HepG2 (cell line): Measurements from ENCODE around the gene CTSW. TPM values are rescaled to one million over a fixed set of nuclear protein-coding genes. Genes with fewer than 3 reads are reported as not detected.

Experiments used
- ATF7-NPFF ChIP-seq: sonication (generic); formaldehyde crosslinking; IDR thresholded peaks from 2 replicates; pipeline ENCODE4 v1.8.1; 2023; ENCODE audit warnings: mild to moderate bottlenecking, low read depth, missing genetic modification reagents, moderate library complexity
- IRF9 ChIP-seq: sonication (generic); formaldehyde crosslinking; IDR thresholded peaks from 2 replicates; pipeline ENCODE4 v1.8.0; 2022; ENCODE audit warnings: missing genetic modification reagents, mild to moderate bottlenecking, borderline replicate concordance
- MIER3 ChIP-seq: IDR thresholded peaks from 2 replicates; pipeline ENCODE4 v1.6.1; 2016; ENCODE audit warnings: missing compliant biosample characterization, borderline replicate concordance
- MTA3 ChIP-seq: sonication (generic); formaldehyde crosslinking; IDR thresholded peaks from 2 replicates; pipeline ENCODE4 v1.4.0; 2020; ENCODE audit warnings: missing genetic modification reagents
- MXD3 ChIP-seq: IDR thresholded peaks from 2 replicates; pipeline ENCODE4 v1.6.1; 2016; ENCODE audit warnings: mild to moderate bottlenecking, missing biosample characterization, missing genetic modification reagents
- NCOA1 ChIP-seq: sonication (generic); formaldehyde crosslinking; IDR thresholded peaks from 2 replicates; pipeline ENCODE4 v1.9.0; 2021; ENCODE audit warnings: missing genetic modification reagents
- NCOA5 ChIP-seq: sonication (generic); formaldehyde crosslinking; IDR thresholded peaks from 2 replicates; pipeline ENCODE4 v1.4.0; 2020; ENCODE audit warnings: missing genetic modification reagents
- NFIB ChIP-seq: sonication (generic); formaldehyde crosslinking; IDR thresholded peaks from 2 replicates; pipeline ENCODE4 v1.9.0; 2021; ENCODE audit warnings: missing genetic modification reagents, mild to moderate bottlenecking, borderline replicate concordance
- PRPF4 ChIP-seq: fragments of 200-400 bp; formaldehyde crosslinking; IDR thresholded peaks from 2 replicates; pipeline ENCODE4 v1.6.1; 2016; ENCODE audit warnings: low read length, low read depth; ENCODE audit not compliant: poor library complexity, severe bottlenecking
- RNF219 ChIP-seq: sonication (generic); formaldehyde crosslinking; IDR thresholded peaks from 2 replicates; pipeline ENCODE4 v1.5.0; 2020; ENCODE audit warnings: mild to moderate bottlenecking, missing genetic modification reagents
- SSRP1 ChIP-seq: IDR thresholded peaks from 2 replicates; pipeline ENCODE4 v1.6.1; 2016; ENCODE audit warnings: control low read depth
- TSC22D2 ChIP-seq: sonication (generic); formaldehyde crosslinking; IDR thresholded peaks from 2 replicates; pipeline ENCODE4 v1.5.1; 2020; ENCODE audit warnings: missing genetic modification reagents, mild to moderate bottlenecking, borderline replicate concordance
- ZBTB2 ChIP-seq: sonication (generic); formaldehyde crosslinking; IDR thresholded peaks from 2 replicates; pipeline ENCODE4 v1.8.0; 2022; ENCODE audit warnings: low read depth, missing genetic modification reagents
- ZBTB42 ChIP-seq: sonication (generic); formaldehyde crosslinking; IDR thresholded peaks from 2 replicates; pipeline ENCODE4 v1.5.0; 2020; ENCODE audit warnings: mild to moderate bottlenecking, missing genetic modification reagents
- ZMAT5 ChIP-seq: sonication (generic); formaldehyde crosslinking; IDR thresholded peaks from 2 replicates; pipeline ENCODE4 v1.5.0; 2020; ENCODE audit warnings: mild to moderate bottlenecking, low read depth, missing genetic modification reagents, borderline replicate concordance
- ZMYM2 ChIP-seq: sonication (generic); formaldehyde crosslinking; IDR thresholded peaks from 2 replicates; pipeline ENCODE4 v1.8.0; 2022; ENCODE audit warnings: mild to moderate bottlenecking, missing genetic modification reagents
- ZMYM3 ChIP-seq: sonication (generic); formaldehyde crosslinking; IDR thresholded peaks from 2 replicates; pipeline ENCODE4 v1.5.1; 2020; ENCODE audit warnings: mild to moderate bottlenecking, missing genetic modification reagents
- ZNF280D ChIP-seq: sonication (generic); formaldehyde crosslinking; IDR thresholded peaks from 2 replicates; pipeline ENCODE4 v1.5.1; 2020; ENCODE audit warnings: mild to moderate bottlenecking, missing genetic modification reagents
- ZNF329 ChIP-seq: sonication (generic); formaldehyde crosslinking; IDR thresholded peaks from 2 replicates; pipeline ENCODE4 v1.9.0; 2021; ENCODE audit warnings: low read depth, mild to moderate bottlenecking, missing genetic modification reagents
- ZSCAN12 ChIP-seq: sonication (generic); formaldehyde crosslinking; IDR thresholded peaks from 2 replicates; pipeline ENCODE4 v1.9.0; 2021; ENCODE audit warnings: mild to moderate bottlenecking, missing genetic modification reagents
- polyA plus RNA-seq, 8 experiments: library from polyadenylated mRNA; depleted of rRNA in 3 of 8; stranded (reverse) in 7 of 8; unstranded in 1 of 8; fragments of >200 nt; fragmentation: Illumina TruSeq in 4 of 8; extraction: Trizol in 4 of 8; gene quantifications; 2 replicates each; pipeline versions ENCODE4 v1.2.1 to v1.2.3, GENCODE V29; 2011 to 2016; ENCODE audit warnings: low read depth in 4 of 8, missing spikeins in 1 of 8, mixed read lengths in 1 of 8; ENCODE audit not compliant: insufficient read depth in 1 of 8
- total RNA-seq, 5 experiments: library from RNA; depleted of rRNA; stranded (reverse); fragments of >200 nt; fragmentation: Illumina TruSeq; extraction: Trizol; gene quantifications; 2 replicates each; pipeline ENCODE4 v1.2.3, GENCODE V29; 2016; ENCODE audit warnings: low read depth in 1 of 5

CTSW gene
- total and polyA plus RNA-seq, 2 of the 13 experiments (the other 11 are each of a cell fraction or from before 2014, with no cell fraction given), result 0.09 TPM; not detected in 1

- TF ChIP-seq RNF219 (no peak), SSRP1 (CRISPR knock-in tag) (no peak), ZMAT5 (CRISPR knock-in tag) (no peak), NFIB (no peak), ZNF329 (CRISPR knock-in tag) (peak; percentile 57; the same call in 1 of the 2 replicates), MIER3 (CRISPR knock-in tag) (no peak), ZBTB42 (CRISPR knock-in tag) (no peak), ZMYM2 (CRISPR knock-in tag) (peak; percentile 95), MTA3 (CRISPR knock-in tag) (no peak), NCOA5 (CRISPR knock-in tag) (no peak), ATF7-NPFF (CRISPR knock-in tag) (no peak), IRF9 (CRISPR knock-in tag) (peak; percentile 69), PRPF4 (no peak), TSC22D2 (no peak), ZNF280D (CRISPR knock-in tag) (peak; percentile 69; the same call in 1 of the 2 replicates), ZBTB2 (CRISPR knock-in tag) (no peak; the same call in 1 of the 2 replicates), ZSCAN12 (CRISPR knock-in tag) (no peak), MXD3 (CRISPR knock-in tag) (peak; percentile 57; the same call in 1 of the 2 replicates), ZMYM3 (peak; percentile 97), NCOA1 (CRISPR knock-in tag) (0 out of 2 replicates have a peak, but pooled peaks have one; percentile 41)
Observed at GRCh38 chr11:65873318-65874156, 6.1 kb upstream of the CTSW start (continued).
